A673 (cell line): ENCODE results near the gene OR11G2. TPM values are rescaled to one million over a fixed set of nuclear protein-coding genes. Genes with fewer than 3 reads are reported as not detected.
"Not testable (repeated sequence)": the region's sequence is repeated elsewhere in the genome, so short reads cannot be mapped to it uniquely, and the experiment has no call there.

Experiments
- BruUV-seq: library from RNA; stranded (reverse); fragments of 400-500 nt; replicated peaks from 2 replicates; lab custom pipeline; 2021; lab: Mats Ljungman, UMichigan
- CTCF ChIA-PET: fragments of 300-600 bp; sonication (Branson Sonifier 250); formaldehyde crosslinking; loops from one replicate; lab custom pipeline; 2022; ENCODE audit warnings: antibody characterized with exemption; lab: Charles Lee
- POLR2A ChIA-PET: fragments of 300-600 bp; sonication (Branson Sonifier 250); formaldehyde crosslinking; loops from one replicate; lab custom pipeline; 2022; ENCODE audit warnings: antibody characterized with exemption; ENCODE audit not compliant: low non-redundant PET; lab: Charles Lee
- DNase-seq: peaks from one replicate; pipeline ENCODE4 v3.0.0-alpha.2; 2015; ENCODE audit warnings: low spot score
- H3K27ac ChIP-seq: fragments of 200-600 bp; sonication (generic); 2 replicates; pipeline ENCODE4 v1.5.1; 2016; ENCODE audit warnings: mixed run types, low read depth, mild to moderate bottlenecking, mixed read lengths, antibody characterized with exemption, low read length; ENCODE audit not compliant: poor library complexity, severe bottlenecking
- H3K27me3 ChIP-seq: fragments of 200-600 bp; sonication (generic); replicated peaks from 2 replicates; pipeline ENCODE4 v1.6.1; 2017; ENCODE audit warnings: mixed run types, low read depth, mild to moderate bottlenecking, mixed read lengths, antibody characterized with exemption, low read length; ENCODE audit not compliant: insufficient read depth, poor library complexity
- H3K36me3 ChIP-seq: fragments of 200-600 bp; sonication (generic); 2 replicates; pipeline ENCODE4 v1.6.1; 2016; ENCODE audit warnings: mixed run types, mild to moderate bottlenecking, mixed read lengths, antibody characterized with exemption, low read length; ENCODE audit not compliant: insufficient read depth, poor library complexity, severe bottlenecking
- H3K4me1 ChIP-seq: fragments of 200-600 bp; sonication (generic); 2 replicates; pipeline ENCODE4 v1.6.1; 2017; ENCODE audit warnings: mixed run types, mild to moderate bottlenecking, mixed read lengths, antibody characterized with exemption, low read length; ENCODE audit not compliant: insufficient read depth, poor library complexity, severe bottlenecking
- H3K4me3 ChIP-seq: fragments of 200-600 bp; sonication (generic); 2 replicates; pipeline ENCODE4 v1.5.1; 2016; ENCODE audit warnings: low read depth, mixed run types, mild to moderate bottlenecking, mixed read lengths, low read length; ENCODE audit not compliant: poor library complexity, severe bottlenecking
- H3K9me3 ChIP-seq: fragments of 200-600 bp; sonication (generic); 2 replicates; pipeline ENCODE4 v1.6.1; 2016; ENCODE audit warnings: mixed run types, low read depth, mild to moderate bottlenecking, mixed read lengths, antibody characterized with exemption, low read length; ENCODE audit not compliant: poor library complexity, severe bottlenecking
- CTCF ChIP-seq: fragments of 300-800, 200-600 bp; sonication (generic); conservative IDR thresholded peaks from 2 replicates; pipeline ENCODE4 v1.5.1; 2017; ENCODE audit warnings: low read depth, mild to moderate bottlenecking, antibody characterized with exemption, low read length, moderate library complexity, mixed read lengths
- EZH2 ChIP-seq: fragments of 200-600 bp; sonication (generic); IDR thresholded peaks from 2 replicates; pipeline ENCODE4 v1.6.1; 2017; ENCODE audit warnings: borderline replicate concordance, low read depth, mild to moderate bottlenecking, mixed read lengths, antibody characterized with exemption, low read length; ENCODE audit not compliant: poor library complexity, severe bottlenecking
- intact Hi-C: fragments of 100-400 bp; cut with micrococcal nuclease; formaldehyde crosslinking; loops from one replicate; pipeline ENCODE4 v1.10.0; 2022; ENCODE audit not compliant: unreplicated experiment
- total RNA-seq: library from RNA; stranded (reverse); gene quantifications from 2 replicates; pipeline ENCODE4 v1.2.3, GENCODE V29; 2021

The OR11G2 gene
- total RNA-seq, 1 experiment from 2014 or later, result not detected

- H3K36me3 ChIP-seq, result no peaks in the 10 kb centered on the region
- H3K27me3 ChIP-seq, result no peaks in the 10 kb centered on the region
- no peak overlapping the region for H3K27ac ChIP-seq
- no peaks in the 10 kb centered on the region for H3K9me3 ChIP-seq
- H3K4me1 ChIP-seq, result no peaks in the 10 kb centered on the region
- H3K4me3 ChIP-seq, result no peak overlapping the region
- TF ChIP-seq CTCF (no peak), EZH2 (no peak)
- ChIA-PET POLR2A (no interaction called here), CTCF (no interaction called here)
- intact Hi-C loops, result no loop called here
- BruUV-seq, result no TSS peak
- no peak for DNase-seq
Measured at GRCh38 chr14:20209595-20209994, 18.9 kb downstream of the OR11G2 start.

- intact Hi-C loops, DNase-seq, H3K27ac ChIP-seq, H3K9me3 ChIP-seq, H3K4me1 ChIP-seq, CTCF ChIA-PET, H3K27me3 ChIP-seq, H3K4me3 ChIP-seq, POLR2A ChIA-PET, BruUV-seq, H3K36me3 ChIP-seq: not testable (repeated sequence)
Measured at GRCh38 chr14:20212406-20212805, 21.7 kb downstream of the OR11G2 start.

- intact Hi-C loops, result no loop called here
Measured at GRCh38 chr14:20215196-20215595, 24.5 kb downstream of the OR11G2 start.

More at GRCh38 chr14:20215196-20215595, 24.5 kb downstream of the OR11G2 start:
- BruUV-seq, result no TSS peak
- no peak overlapping the region for H3K27ac ChIP-seq
- ChIA-PET POLR2A (no interaction called here), CTCF (no interaction called here)
- no peak overlapping the region for H3K4me3 ChIP-seq
- no peak for TF ChIP-seq CTCF
- TF ChIP-seq EZH2, result no peak
- DNase-seq, result no peak
- no peaks in the 10 kb centered on the region for H3K4me1 ChIP-seq
- H3K9me3 ChIP-seq, result no peaks in the 10 kb centered on the region
- no peaks in the 10 kb centered on the region for H3K27me3 ChIP-seq
- H3K36me3 ChIP-seq, result no peaks in the 10 kb centered on the region
